HG03460 (cell line): Measurements from ENCODE around the gene MBNL1.

ENCODE experiments used
- ATAC-seq: cut with Tn5 transposase; IDR thresholded peaks from one replicate; pipeline ENCODE4 v1.9.1; 2021; ENCODE audit not compliant: unreplicated experiment

Gene MBNL1

GRCh38 chr3:152373379-152373778 is 104.7 kb downstream of the MBNL1 start:
- no peak for ATAC-seq

- peak; percentile 35 for ATAC-seq
These were observed 105.7 kb downstream of the MBNL1 start for GRCh38 chr3:152374262-152374990.

- no peak for ATAC-seq
These were observed 106.8 kb downstream of the MBNL1 start for GRCh38 chr3:152375546-152375945.

GRCh38 chr3:152376351-152377183 is 107.8 kb downstream of the MBNL1 start:
- peak; percentile 67 for ATAC-seq

GRCh38 chr3:152377184-152377570 is 108.4 kb downstream of the MBNL1 start:
- peak; percentile 7 for ATAC-seq

GRCh38 chr3:152379415-152380042 is 110.8 kb downstream of the MBNL1 start:
- ATAC-seq = no peak

- ATAC-seq = no peak
These were observed 111.3 kb downstream of the MBNL1 start for GRCh38 chr3:152380043-152380442.

GRCh38 chr3:152381881-152382295 is 113.2 kb downstream of the MBNL1 start:
- no peak for ATAC-seq

GRCh38 chr3:152382312-152383135 is 113.8 kb downstream of the MBNL1 start:
- ATAC-seq = no peak

GRCh38 chr3:152383136-152383606 is 114.4 kb downstream of the MBNL1 start:
- ATAC-seq = no peak

- ATAC-seq = no peak
These were observed 115.7 kb downstream of the MBNL1 start for GRCh38 chr3:152384412-152384811.

- no peak for ATAC-seq
These were observed 117.0 kb downstream of the MBNL1 start for GRCh38 chr3:152385761-152386160.

GRCh38 chr3:152386208-152386607 is 117.5 kb downstream of the MBNL1 start:
- ATAC-seq = no peak

GRCh38 chr3:152388631-152389030 is 119.9 kb downstream of the MBNL1 start:
- no peak for ATAC-seq

- no peak for ATAC-seq
These were observed 120.7 kb downstream of the MBNL1 start for GRCh38 chr3:152389316-152389934.

- ATAC-seq = no peak
These were observed 121.9 kb downstream of the MBNL1 start for GRCh38 chr3:152390647-152391046.

GRCh38 chr3:152391671-152392070 is 122.9 kb downstream of the MBNL1 start:
- ATAC-seq = no peak

- no peak for ATAC-seq
These were observed 123.6 kb downstream of the MBNL1 start for GRCh38 chr3:152392272-152392880.

GRCh38 chr3:152394246-152394645 is 125.5 kb downstream of the MBNL1 start:
- no peak for ATAC-seq

GRCh38 chr3:152395764-152396163 is 127.0 kb downstream of the MBNL1 start:
- no peak for ATAC-seq
